Natural killer cell (primary cell): Measurements from ENCODE around the gene C15orf62. TPM values are rescaled to one million over a fixed set of nuclear protein-coding genes. Genes with fewer than 3 reads are reported as not detected.

Experiments used
- ATAC-seq, 3 donors: fragments of 150-1000 bp in 2 of 3; fragments of 200-7000 bp in 1 of 3; cut with Tn5 transposase; 1 replicate in 1 of 3; 2 replicates in 2 of 3; pipeline ENCODE4 v1.10.0; 2021; ENCODE audit warnings: mild to moderate bottlenecking in 2 of 3, moderate library complexity in 2 of 3
- DNase-seq, 2 donors: peaks; one replicate each; pipeline versions ENCODE4 v3.0.0 to v3.0.0-alpha.2; 2013 to 2021; ENCODE audit warnings: mixed read lengths in 1 of 2
- H3K27ac ChIP-seq: one replicate; pipeline ENCODE4 v1.5.1; 2013; ENCODE audit warnings: mild to moderate bottlenecking, low read length
- H3K27me3 ChIP-seq: one replicate; pipeline ENCODE4 v1.6.1; 2013; ENCODE audit warnings: low read length; ENCODE audit not compliant: control insufficient read depth, insufficient read depth
- H3K36me3 ChIP-seq: one replicate; pipeline ENCODE4 v1.6.1; 2013; ENCODE audit warnings: low read length; ENCODE audit not compliant: control insufficient read depth, insufficient read depth
- H3K4me1 ChIP-seq: one replicate; pipeline ENCODE4 v1.6.1; 2013; ENCODE audit warnings: low read length; ENCODE audit not compliant: control insufficient read depth, insufficient read depth
- H3K4me3 ChIP-seq: one replicate; pipeline ENCODE4 v1.5.1; 2013; ENCODE audit warnings: low read length
- H3K9me3 ChIP-seq: one replicate; pipeline ENCODE4 v1.6.1; 2013; ENCODE audit warnings: low read length; ENCODE audit not compliant: control insufficient read depth, insufficient read depth
- H3K27ac Mint-ChIP-seq, 2 donors: one replicate each; pipeline ENCODE4 v1.8.0; 2022; ENCODE audit warnings: mild to moderate bottlenecking in 2 of 2, mixed read lengths in 2 of 2, moderate library complexity in 1 of 2
- H3K27me3 Mint-ChIP-seq, 2 donors: one replicate each; pipeline ENCODE4 v1.8.0; 2022; ENCODE audit warnings: low read depth in 2 of 2, mixed read lengths in 2 of 2
- H3K36me3 Mint-ChIP-seq: one replicate; pipeline ENCODE4 v1.8.0; 2022; ENCODE audit warnings: mixed read lengths
- H3K4me1 Mint-ChIP-seq, 2 donors: one replicate each; pipeline ENCODE4 v1.8.0; 2022; ENCODE audit warnings: mixed read lengths in 2 of 2
- H3K4me3 Mint-ChIP-seq: one replicate; pipeline ENCODE4 v1.8.0; 2022; ENCODE audit warnings: mild to moderate bottlenecking, moderate library complexity, mixed read lengths
- H3K9me3 Mint-ChIP-seq, 2 donors: one replicate each; pipeline ENCODE4 v1.8.0; 2022; ENCODE audit warnings: mixed read lengths in 2 of 2
- WGBS: methylation state at CpG from one replicate; pipeline ENCODE4 v1.1.7; 2013; ENCODE audit warnings: missing lambda C conversion rate; ENCODE audit not compliant: insufficient coverage; 5-methylcytosine and 5-hydroxymethylcytosine counted together
- intact Hi-C: fragments of 100-400 bp; cut with micrococcal nuclease; formaldehyde crosslinking; loops from one replicate; pipeline ENCODE4 v1.14.2; 2022
- total RNA-seq, 4 donors: library from RNA; stranded (reverse); fragments of 120-200 nt in 1 of 4; gene quantifications; one replicate each; pipeline versions ENCODE4 v1.2.3 to v1.2.4, GENCODE V29; 2013 to 2022
- TF ChIP-seq, protein P1 (sequence below): fragments of 200-600 bp; IDR thresholded peaks from one replicate; pipeline ENCODE4 v1.8.0; 2022; ENCODE audit warnings: antibody characterized with exemption

Gene C15orf62
- total RNA-seq, 3 donors from 2014 or later (not counting 1 experiment from before 2014, with no cell fraction given) = 0.64 to 1.4 (median 0.80) TPM

- no peaks in the 10 kb centered on the region for H3K27me3 Mint-ChIP-seq
- Histone ChIP-seq H3K9me3 (no peaks in the 10 kb centered on the region), H3K27me3 (no peaks in the 10 kb centered on the region), H3K4me1 (peaks cover under 1% of the 10 kb centered on the region), H3K36me3 (peaks cover 59% of the 10 kb centered on the region), H3K4me3 (no peak overlapping the region), H3K27ac (no peak overlapping the region)
- ATAC-seq (no peak), DNase-seq (no peak)
- no peaks in the 10 kb centered on the region for H3K36me3 Mint-ChIP-seq
- TF ChIP-seq, protein P1, sequence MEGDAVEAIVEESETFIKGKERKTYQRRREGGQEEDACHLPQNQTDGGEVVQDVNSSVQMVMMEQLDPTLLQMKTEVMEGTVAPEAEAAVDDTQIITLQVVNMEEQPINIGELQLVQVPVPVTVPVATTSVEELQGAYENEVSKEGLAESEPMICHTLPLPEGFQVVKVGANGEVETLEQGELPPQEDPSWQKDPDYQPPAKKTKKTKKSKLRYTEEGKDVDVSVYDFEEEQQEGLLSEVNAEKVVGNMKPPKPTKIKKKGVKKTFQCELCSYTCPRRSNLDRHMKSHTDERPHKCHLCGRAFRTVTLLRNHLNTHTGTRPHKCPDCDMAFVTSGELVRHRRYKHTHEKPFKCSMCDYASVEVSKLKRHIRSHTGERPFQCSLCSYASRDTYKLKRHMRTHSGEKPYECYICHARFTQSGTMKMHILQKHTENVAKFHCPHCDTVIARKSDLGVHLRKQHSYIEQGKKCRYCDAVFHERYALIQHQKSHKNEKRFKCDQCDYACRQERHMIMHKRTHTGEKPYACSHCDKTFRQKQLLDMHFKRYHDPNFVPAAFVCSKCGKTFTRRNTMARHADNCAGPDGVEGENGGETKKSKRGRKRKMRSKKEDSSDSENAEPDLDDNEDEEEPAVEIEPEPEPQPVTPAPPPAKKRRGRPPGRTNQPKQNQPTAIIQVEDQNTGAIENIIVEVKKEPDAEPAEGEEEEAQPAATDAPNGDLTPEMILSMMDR = no peak
- no peaks in the 10 kb centered on the region for H3K9me3 Mint-ChIP-seq
- WGBS = 98% methylated on average over 3 of the region's 3 CpGs
- no peak overlapping the region for H3K4me3 Mint-ChIP-seq
- intact Hi-C loops = no loop called here
- no peak overlapping the region for H3K27ac Mint-ChIP-seq
- no peaks in the 10 kb centered on the region for H3K4me1 Mint-ChIP-seq
These were observed 32.7 kb upstream of the C15orf62 start for GRCh38 chr15:40737048-40737447.

- TF ChIP-seq, protein P1 = no peak
- intact Hi-C loops = no loop called here
- no peak overlapping the region for H3K4me3 ChIP-seq
- no peak for DNase-seq
- H3K36me3 ChIP-seq = peaks cover 64% of the 10 kb centered on the region
- H3K27ac ChIP-seq = no peak overlapping the region
- H3K27me3 ChIP-seq = no peaks in the 10 kb centered on the region
- H3K9me3 ChIP-seq = no peaks in the 10 kb centered on the region
- H3K4me1 ChIP-seq = peaks cover 20% of the 10 kb centered on the region
- Mint-ChIP-seq H3K9me3 (no peaks in the 10 kb centered on the region), H3K4me1 (peaks cover 16% of the 10 kb centered on the region in 2 donors), H3K4me3 (no peak overlapping the region), H3K36me3 (no peaks in the 10 kb centered on the region), H3K27ac (no peak overlapping the region), H3K27me3 (no peaks in the 10 kb centered on the region)
- 96% methylated on average over 2 of the region's 2 CpGs for WGBS
- no peak for ATAC-seq
These were observed 30.7 kb upstream of the C15orf62 start for GRCh38 chr15:40739047-40739446.

DNA sequence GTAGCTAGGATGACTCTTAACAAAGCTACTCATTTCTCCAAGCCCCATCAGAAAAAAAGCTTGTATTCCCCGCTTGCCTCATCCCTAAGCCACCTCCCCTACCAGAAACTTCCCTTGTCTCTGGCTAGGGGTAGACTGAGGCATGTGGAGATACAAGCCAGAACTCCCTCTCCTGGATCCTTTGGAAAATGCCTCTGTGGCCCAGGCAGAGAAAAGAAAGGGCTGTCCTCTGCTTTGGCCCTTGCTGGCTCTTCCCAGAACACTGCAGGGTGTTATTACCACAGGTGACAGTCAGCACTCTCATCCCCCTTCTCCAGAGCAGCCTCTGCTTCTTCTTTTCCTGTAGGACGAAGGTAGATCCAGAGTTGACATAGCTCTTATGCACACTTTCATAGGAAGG lies 29.9 kb upstream of the C15orf62 start:
- no peak overlapping the region for H3K4me3 Mint-ChIP-seq

More for the DNA sequence above, 29.9 kb upstream of the C15orf62 start:
- H3K4me1 Mint-ChIP-seq = peaks cover 24% of the 10 kb centered on the region in 2 donors
- no peaks in the 10 kb centered on the region for H3K9me3 ChIP-seq
- H3K36me3 Mint-ChIP-seq = no peaks in the 10 kb centered on the region
- no peaks in the 10 kb centered on the region for H3K9me3 Mint-ChIP-seq
- H3K36me3 ChIP-seq = peaks cover 62% of the 10 kb centered on the region
- intact Hi-C loops = loop anchor here (5.0 kb wide), 1 partner anchor 38 kb away; no protein-coding TSS in a partner anchor
- 92% methylated on average over 2 of the region's 2 CpGs for WGBS
- no peak overlapping the region for H3K27ac ChIP-seq
- H3K27ac Mint-ChIP-seq = no peak overlapping the region
- H3K4me1 ChIP-seq = peaks cover 28% of the 10 kb centered on the region
- H3K4me3 ChIP-seq = no peak overlapping the region
- ATAC-seq (no peak), DNase-seq (no peak)
- no peaks in the 10 kb centered on the region for H3K27me3 Mint-ChIP-seq
- H3K27me3 ChIP-seq = no peaks in the 10 kb centered on the region
- TF ChIP-seq, protein P1 = no peak
